Stromal cell of bone marrow (primary cell): ENCODE measurements around the gene FGD6.

Experiments used
- DNase-seq: peaks from one replicate; pipeline ENCODE4 v3.0.0-alpha.2; 2012; ENCODE audit warnings: low read depth

FGD6 gene

DNA sequence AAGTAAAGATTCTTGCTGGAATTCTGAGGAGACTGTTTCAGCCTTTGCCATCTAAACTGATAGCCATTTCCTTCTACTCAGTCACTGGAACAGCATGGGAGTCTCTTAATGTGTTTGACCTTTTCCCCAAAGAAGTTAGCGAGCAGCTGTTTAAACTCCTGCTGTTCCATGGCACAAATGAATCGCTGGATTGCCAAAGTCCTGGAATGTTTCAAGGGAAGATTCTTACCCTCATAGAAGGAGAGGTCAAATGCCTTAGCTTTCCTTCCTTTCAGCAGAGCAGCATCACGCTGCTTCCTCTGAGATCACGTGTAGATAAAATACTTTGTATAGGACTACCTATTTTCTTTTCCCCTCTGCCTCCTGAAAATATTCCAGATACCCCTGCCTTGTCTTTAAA is 133.3 kb downstream of the FGD6 start:
- DNase-seq = peak; percentile 38

DNA sequence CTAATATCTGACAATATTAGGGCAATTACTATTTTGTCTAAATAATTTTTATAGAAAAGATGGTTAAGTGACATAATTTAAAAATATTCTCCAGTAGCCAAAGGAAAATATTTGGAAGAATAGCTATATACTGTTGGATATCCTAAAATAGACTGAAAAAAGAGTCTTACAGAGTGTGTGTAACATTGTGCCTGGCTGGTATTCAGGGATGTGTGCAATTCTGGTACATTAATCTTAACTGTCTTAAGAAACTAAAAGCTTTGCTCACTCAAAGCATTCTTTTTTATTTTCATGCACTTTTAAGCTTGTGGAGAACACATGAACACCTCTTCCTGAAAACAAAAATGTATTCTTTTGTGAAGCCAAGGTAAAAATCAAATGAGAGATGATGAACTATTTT is 133.8 kb downstream of the FGD6 start:
- no peak for DNase-seq

DNA sequence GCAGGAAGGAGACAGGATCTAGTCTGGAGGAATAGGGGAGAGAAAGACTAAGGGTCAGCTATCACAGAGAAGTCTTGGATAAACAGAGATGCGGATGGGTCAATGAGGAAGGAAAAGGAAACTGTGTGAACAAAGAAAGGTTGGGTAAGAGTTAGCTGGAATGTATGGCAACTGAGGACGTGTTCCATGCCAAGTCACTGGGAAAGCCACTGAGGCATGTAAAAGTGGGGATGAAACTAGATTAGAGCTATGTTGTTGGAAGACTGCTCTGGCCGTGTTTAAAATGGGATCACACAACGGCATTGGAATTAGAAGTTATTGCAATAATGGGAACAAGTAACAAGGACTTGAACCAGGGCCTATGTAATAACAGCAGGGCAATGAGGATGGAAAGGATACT is 139.9 kb downstream of the FGD6 start:
- DNase-seq = no peak

DNA sequence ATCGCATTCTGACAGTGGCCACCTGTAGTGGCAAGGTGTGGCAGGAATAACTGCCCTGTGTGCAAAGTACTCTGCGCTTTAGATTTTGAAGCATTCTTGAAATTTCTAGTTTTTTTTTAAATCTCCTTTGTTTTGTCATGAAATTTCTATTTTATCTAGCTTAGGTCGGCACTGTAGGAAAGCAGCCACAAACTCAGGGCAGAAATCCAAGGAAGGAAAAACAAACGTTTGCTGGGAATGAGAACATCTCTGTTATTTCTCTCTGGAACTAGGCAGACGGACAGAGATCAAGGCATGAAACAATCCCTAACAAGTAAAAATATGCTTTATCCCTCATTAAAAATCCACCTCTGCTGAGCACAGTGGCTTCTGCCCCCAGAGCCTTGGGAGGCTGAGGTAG is 142.5 kb downstream of the FGD6 start:
- no peak for DNase-seq

DNA sequence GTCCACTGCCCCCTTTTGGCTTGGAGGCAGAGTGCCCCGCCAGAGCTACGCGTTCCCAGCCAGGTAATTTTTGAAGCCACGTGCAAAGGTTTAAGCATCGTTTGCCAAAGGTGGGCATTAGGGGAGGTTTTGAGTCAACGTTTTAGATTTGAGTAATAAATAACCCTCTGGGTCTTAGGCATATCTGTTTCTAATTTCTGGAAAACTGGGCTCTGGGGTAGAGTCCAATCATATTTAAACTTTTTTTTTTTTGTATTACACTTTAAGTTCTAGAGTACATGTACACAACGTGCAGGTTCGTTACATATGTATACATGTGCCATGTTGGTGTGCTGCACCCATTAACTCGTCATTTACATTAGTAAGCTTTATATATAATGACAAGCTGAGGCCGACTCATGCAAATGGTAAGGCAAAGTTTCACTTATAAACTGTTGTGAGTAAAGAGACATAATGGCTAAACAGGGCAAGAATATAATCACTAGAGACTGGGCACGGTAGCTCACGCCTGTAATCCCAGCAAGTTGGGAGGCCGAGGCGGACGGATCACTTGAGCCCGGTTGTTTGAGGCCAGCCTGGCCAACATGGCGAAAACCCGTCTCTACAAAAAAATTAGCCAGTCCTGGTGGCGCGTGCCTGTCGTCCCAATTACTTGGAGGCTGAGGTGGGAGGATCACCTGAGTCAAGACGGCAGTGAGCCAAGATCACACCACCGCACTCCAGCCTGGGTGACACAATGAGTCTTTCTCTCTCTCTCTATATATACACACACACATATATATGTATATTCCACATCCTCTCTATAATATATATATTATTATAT is 143.4 kb downstream of the FGD6 start:
- no peak for DNase-seq

DNA sequence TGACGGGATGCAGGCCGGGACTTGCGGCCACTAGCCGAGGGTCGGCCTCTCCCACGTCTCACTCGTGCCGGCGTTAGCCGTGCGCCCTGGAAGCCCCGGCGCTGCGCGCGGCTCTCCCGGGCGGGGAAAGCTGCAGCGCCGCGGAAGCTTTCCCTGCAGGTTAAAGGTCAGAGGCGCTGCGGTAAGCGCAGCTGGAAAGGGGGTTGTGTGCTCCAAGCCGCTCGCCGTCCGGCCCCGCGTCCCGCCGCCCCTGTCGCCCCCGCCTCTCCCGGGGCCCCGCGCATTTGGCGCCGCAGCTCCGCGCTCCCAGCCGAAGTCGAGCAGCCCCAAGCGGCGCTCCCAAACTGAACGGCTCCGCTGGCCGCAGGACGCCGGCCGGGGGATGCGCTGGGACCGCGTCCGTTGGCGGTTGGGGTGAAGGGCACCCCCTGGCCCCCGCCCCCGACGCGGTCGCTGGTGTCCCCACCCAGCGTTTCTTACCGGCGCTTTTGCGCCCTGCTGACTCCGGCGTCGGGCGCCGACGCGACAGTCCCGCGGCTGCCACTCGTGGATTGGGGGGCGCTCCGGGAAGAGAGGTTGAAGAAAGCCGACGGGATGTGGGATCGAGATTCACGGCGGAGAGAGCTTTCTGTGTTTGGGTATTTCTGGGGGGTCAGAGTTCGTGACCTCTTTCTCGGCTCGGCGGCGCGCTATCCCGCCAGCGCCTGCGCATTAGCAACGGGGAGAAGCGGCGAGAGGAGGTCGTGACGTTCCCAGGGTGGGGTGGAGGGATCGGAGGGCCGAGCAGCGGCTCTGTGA is 144.2 kb downstream of the FGD6 start, which contains the start of gene NR2C1:
TSS of gene NR2C1 (minus strand) at position 719 of the 798 bp plus-strand sequence. CDS start 6,234 bp downstream, outside the sequence.
- DNase-seq = peak; percentile 87

DNA sequence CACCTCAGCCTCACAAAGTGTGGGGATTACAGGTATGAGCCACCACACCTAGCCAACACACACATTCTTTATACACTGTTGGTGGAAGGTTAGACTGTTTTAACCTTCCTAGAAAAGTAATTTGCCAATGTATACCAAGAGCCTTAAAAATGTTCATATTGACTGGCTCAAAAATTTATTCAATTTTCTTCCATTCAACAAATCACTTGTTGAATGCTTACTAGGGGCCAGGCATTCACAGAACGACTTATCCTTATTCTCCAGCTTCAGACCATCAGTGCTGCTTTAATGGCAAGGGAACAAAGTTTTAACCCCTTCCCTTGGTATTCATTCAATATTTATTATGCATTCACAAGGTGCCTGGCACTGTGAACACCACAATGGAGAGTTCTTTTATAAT is 146.9 kb downstream of the FGD6 start:
- DNase-seq = no peak

DNA sequence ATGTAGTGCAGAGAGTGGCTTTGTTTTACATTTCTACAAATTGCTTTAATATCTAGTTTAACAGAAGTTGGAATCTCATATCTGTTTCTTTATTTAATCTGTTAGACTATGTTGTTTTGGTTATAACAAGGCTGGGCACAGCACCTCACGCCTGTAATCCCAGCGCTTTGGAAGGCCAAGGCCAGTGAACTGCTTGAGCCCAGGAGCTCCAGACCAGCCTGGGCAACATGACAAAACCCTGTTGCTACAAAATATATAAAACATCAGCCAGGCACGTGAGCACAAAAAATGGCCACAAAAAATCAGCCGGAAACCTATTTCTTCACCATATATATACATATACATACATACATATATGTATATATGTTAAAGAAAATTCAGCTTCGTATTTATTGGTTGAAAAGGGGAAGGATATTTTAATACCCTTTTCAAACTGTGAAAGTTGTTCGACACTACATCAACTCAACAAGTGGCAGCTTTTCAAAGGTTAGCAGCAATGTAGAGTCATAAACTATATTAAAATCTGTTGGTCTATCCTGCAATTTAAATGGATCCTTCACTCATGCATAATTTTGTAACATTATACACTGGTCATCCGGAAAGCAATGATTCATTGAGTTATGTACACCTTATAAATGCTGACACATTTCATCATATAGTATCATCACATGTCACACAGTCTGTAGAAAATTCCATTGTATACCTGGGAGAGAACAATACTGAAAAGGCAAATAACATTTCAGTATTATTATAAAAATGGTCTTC is 151.0 kb downstream of the FGD6 start:
- DNase-seq = no peak

DNA sequence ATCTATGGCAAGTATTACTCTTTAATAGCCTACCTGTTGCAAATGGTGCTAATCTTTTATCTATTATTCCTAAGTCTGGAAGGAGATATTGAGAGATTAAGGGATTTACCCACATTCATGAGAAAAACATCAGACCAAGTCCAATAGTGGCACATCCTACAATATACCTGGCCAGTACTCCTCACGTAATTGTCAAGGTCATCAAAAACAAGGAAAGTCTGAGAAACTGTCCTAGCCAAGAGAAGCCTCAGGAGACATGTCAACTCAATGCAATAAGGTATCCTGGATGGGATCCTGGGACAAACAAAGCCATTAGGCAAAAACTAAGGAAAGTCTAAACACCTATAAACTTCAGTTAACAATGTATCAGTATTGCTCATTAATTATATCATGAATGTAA is 156.3 kb downstream of the FGD6 start:
- DNase-seq = no peak

DNA sequence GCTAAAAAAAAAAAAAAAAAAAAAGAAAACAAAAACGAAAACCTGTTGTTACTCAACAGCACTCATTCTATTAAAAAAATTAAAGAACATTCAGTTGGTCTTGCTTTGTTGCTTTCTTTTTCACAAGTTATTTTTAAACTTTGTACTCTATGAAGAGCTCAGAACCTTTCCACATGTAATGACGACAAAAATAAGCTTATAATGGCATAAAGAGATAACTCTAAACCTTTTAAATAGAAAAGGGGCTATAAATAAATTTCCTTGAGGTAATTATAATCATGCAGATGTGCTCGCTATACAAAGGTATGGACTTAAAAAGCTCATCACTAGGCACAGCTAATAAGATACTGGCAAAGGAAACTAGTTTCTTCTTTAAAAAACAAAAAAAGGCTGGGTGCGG is 157.3 kb downstream of the FGD6 start:
- DNase-seq = no peak

DNA sequence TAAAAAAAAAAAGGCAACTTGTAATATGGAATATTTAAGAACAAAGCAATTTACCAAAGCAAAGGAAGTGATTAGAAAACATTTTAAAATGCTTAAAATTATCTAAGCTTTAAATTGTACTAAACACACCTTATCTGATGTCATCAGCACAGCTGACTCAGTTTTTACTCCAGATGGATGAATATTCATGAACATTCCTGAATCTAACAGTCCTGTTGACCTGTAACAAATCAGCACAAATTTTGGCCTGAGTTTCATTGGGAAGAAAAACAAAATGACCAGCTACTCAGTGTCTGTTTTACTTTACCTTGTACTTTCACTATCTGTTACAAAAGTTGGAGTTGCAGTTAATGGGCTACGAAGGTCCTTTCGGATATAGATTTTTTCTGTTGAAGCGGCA is 159.8 kb downstream of the FGD6 start:
- no peak for DNase-seq

DNA sequence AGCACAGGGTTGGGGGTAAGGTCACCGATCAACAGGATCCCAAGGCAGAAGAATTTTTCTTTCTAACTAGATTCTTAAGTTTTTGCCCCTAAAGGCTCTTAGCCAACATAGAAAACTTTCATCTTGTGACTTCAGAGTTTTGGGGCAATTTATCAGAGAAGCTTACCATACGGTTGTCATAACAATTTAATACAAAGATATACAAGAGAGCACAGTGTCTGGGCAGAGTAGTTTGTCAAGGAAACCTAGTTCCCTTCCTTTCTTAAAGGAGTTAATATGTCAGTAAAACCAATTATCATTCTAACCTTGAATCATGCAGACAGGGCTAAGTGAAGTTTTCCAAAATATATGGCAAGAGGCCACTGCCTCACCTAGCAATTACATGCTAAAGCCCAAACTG is 162.2 kb downstream of the FGD6 start:
- no peak for DNase-seq

DNA sequence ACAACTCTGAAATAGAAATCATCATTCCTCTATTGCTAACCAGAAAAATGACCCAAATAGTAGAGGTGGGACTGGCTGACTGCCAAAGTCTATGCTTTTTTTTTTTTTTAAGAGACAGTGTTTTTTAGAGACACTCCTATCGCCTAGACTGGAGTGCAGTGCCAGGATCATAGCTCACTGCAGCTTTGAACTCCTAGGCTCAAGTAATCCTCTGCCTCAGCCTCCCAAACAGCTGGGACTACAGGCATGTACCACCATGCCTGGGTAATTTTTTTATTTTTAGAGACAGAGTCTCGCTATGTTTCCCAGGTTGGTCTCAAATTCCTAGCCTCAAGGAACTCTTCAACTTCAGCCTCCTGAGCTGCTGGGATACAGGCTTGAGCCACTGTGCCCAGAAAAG is 163.1 kb downstream of the FGD6 start:
- DNase-seq = no peak

DNA sequence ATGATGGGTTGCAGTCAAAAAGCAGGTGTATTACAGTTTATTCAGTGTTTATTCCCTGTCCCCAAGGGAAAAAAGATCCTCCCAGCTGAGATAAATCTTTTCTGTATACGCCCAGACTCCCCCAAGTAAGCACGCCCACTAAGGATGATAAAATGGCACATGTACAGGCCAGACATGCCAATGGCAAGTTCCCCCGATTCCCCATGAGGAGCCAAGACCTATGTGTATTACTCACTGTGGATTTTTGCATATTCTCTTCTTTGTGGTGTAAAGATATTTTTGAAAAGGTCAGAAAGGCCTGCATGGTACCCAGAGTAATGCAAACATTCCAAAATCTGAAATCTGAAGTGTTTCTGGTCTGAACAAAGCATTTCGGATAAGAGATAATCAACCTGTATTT is 166.0 kb downstream of the FGD6 start:
- DNase-seq = no peak

DNA sequence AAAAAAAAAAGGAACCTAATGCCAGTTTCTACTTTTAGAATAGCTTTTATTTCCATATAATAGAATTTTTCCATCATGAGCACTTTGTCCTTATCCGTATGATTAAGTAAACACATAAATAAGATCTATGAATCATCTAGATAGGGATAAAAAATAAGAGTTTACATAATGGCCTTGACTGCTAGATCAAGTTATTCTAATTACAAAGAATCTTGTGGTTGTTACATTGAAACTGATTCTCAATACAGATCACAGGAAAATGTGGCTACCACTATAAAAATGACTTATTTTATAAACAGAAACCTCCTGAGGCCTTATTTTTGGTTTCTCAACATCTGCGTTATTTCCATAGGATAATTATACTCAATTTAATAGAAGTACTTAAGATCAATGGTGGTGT is 179.4 kb downstream of the FGD6 start:
- no peak for DNase-seq

DNA sequence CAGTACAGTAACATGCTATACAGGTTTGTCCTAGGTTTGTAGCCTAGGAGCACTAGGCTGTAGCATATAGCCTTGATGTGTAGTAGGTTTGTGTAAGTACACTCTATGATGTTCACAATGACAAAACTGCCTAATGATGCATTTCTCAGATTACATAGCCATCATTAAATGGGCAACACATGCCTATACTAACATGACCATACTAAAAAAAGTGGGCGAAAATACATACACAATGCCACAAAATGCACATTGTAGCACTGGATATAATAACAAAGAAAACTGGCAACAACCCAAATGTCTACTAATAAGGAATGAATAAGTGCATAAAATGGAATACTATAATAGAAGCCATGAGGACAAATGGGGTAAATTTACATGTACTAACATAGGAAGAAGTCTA is 182.5 kb downstream of the FGD6 start:
- DNase-seq = no peak
